ENCODE results near the gene CTBP2.
A peak's percentile ranks its signal among the peaks of the same experiment; 100 is the strongest.
"Not testable (repeated sequence)": the region's sequence is repeated elsewhere in the genome, so short reads cannot be mapped to it uniquely, and the experiment has no call there.

CTBP2 gene

DNA sequence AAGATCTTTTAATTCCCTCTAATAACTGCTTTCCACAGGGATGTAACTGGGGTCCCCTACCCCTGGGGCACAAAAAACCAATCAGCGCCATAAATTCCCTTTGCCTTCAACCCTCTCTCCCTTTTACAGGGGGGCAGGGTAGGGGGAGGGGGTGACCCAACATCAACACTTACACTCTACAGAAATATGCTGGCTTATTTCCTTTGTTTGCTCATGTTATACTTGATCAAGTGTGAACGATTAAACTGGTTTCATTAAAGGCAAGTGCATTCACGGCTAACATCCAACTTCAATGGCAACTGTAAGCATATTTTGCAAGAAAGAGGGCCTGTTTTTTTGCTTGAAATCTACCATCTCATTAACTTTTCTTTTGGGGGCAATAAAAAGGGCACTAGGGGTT, 2.9 kb downstream of the CTBP2 start:
- DNase-seq: peak; percentile 68

DNA sequence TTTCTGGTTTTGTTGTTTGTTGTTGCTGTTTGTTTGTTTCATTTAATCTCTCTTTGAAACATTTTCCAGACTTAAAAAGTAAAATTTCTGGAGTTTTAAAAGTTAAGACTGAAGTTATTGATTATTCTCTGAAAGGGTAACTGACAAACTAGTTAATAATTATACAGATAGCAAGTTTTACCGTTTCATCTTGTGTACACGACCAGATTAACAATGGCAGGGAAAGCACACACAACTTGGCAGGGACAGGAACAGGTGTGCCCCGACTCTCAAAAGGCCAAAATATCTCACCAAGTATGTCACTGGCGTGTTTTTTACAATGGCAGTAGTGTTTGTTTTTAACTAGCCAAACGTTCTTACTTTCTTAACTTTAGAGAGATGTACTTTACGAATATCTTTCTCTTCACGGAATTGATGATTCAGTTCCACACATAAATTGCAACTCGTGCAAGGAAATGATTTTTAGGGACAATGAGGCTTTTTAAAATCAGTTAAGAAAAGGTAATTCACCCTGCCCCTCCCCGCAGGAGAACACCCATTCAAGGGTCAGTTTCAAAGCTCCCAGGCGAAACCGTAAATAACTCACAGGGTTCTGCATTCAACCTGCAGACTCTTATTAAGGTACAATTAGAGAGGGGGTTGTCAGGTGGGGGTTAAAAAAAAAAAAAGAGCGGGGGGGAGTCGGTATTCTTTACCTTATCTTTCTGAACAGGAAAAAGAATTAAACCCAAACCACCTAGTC, 3.5 kb downstream of the CTBP2 start:
- DNase-seq: peak; percentile 28

DNA sequence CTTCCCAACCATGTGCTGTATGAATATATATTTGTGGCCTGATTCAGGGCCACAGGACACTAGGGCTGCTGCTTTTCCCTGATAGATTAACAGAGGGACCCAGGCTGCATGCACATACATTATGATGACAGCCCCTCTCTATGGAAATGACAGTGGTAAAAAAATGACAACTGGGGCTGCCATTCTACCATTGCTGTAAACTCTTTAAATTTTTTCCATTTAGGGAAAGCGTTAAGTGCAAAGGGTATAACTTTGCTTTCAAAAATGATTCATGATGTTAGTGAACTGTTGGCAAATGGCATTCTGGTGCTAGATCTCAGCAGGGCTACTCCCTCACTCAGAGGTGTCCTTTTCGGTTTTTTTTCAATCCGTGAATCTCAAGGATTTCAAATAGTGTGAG, 4.2 kb downstream of the CTBP2 start:
- no peak for DNase-seq

GRCh38 chr10:125155101-125155500, 5.3 kb downstream of the CTBP2 start:
- peak; percentile 76 for DNase-seq

GRCh38 chr10:125154529-125154928, 5.8 kb downstream of the CTBP2 start:
- DNase-seq: no peak

DNA sequence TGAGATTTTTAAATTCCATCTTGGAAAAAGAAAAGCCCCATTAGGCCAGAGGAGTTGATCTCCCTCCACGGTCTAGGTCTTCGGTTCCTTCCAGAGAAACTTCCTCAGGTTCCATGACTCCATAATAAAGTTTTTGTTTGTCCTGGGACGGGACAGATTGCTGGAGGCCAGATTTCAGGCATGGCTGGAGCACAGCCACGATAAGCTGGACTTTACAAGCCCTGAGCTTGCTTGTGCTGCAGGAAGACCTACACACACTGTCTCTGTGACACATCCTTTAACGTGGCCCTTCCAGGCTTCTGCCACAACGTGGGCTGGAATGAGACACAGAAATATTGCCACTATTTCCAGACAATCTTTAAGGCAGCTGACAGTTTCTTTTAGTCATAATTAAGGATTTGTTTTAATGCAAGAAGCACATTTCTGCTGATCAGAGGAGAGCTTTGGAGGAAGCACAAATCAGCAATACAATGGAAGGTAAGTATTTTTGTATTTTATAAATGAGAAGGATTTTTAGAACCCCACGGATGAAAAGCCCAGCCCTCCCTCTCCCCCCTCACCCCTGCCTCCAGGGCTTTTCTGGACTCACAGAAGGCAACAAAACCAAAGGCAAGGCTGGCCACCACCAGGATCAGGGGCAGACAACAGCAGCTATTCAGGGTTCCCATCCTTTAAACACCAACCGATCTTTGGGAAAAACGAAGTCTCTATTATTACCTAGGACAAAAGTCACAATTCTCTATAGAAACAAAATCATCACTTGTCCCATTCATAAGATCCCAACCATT, 6.5 kb downstream of the CTBP2 start:
- no peak for DNase-seq

GRCh38 chr10:125152450-125153368, 7.7 kb downstream of the CTBP2 start:
- DNase-seq: no peak

DNA sequence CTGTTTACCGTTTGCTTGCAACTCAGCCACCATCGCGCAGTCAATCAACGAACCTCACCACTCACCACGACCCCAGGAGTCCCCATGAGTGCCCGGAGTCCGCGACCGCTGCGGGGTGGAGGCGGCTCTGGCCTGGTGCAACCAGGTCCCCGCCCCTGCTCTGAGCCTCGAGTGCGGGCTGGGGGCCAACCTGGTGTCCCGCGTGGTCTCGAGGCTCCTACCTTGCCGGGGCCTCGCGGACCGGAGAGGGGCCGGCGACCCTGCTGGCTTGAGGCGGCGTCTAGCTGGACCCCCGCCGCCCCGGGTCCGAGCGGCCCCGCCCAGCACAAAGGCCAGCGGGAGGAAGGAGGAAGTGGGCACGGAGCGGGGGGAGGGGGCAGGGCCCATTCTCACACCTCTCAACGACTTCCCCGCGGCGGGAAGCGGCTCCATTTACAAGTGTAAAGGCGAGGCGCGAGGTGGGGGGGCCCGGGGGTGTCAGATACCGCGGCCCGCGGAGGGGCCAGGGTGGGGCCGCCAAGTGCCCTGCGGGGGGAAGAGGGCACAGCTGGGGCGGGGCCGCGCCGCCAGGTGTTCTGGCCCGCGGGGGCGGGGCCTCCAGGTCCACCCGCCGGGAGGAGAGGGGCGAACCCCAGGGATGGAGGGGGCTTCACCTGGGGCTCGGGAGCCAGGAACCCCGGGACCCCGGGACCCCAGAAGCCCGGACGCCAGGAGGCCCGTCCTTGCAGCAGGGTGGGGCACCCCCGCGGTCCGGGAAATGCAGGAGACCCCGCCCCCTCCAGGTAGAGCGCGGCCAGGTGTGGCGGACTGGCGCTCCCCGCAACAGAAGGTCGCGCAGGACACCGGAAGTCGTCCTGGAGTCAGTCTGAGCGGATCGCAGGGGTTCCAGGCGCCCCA, 8.6 kb downstream of the CTBP2 start:
- DNase-seq: no peak

GRCh38 chr10:125151170-125151552, 9.2 kb downstream of the CTBP2 start:
- no peak for DNase-seq

DNA sequence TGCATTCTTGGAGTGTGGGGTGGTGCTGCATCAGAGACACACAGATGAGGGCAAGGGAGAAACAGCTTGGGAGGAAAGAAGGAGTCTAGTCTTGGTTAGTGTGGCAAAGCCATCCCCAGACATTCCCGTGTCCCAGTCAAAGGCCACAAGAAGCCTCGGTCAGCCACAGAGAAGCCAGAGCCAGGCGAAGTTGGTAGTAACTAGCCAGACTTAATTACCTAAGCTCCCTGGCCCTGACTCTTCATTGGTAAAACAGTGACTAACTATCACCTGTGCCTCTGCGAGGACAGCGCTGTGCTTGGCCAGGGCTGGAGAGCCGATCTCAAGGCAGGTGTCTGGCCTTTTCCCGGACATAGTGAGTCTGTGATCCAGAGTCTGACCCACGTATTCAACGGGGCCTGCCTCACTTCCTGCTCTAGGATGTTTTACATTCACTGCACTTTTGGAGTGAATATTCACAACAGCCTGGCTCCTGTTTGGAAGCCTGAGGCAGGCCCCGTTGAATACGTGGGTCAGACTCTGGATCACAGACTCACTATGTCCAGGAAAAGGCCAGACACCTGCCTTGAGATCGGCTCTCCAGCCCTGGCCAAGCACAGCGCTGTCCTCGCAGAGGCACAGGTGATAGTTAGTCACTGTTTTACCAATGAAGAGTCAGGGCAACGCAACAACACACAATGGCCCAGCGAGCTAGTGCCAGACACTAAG, 9.8 kb downstream of the CTBP2 start:
- not testable (repeated sequence) for DNase-seq

DNA sequence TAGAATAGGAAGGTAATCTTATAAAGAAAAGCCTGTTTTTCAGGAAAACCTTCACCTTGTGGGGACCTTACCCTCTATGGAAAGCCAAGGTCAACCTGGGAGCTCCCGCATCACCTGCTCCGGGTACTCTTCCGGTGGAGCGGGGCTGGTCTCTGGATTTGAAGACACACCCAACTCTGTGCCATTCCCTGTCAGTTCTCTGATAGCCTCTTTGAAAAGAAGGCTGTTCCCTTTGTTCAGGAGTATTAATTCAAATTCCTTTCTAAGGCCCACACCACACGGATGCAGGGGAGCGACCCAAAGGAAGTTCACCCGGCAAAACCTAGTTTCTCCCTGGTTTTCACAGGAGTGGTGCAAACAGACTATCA, 10.7 kb downstream of the CTBP2 start:
- DNase-seq: no peak

GRCh38 chr10:125149036-125149679, 11.2 kb downstream of the CTBP2 start:
- no peak for DNase-seq

GRCh38 chr10:125148528-125148927, 11.8 kb downstream of the CTBP2 start:
- DNase-seq: no peak

- no peak for DNase-seq
Measured at GRCh38 chr10:125147971-125148439, 12.4 kb downstream of the CTBP2 start.

- no peak for DNase-seq
Measured at GRCh38 chr10:125146791-125147579, 13.4 kb downstream of the CTBP2 start.

DNA sequence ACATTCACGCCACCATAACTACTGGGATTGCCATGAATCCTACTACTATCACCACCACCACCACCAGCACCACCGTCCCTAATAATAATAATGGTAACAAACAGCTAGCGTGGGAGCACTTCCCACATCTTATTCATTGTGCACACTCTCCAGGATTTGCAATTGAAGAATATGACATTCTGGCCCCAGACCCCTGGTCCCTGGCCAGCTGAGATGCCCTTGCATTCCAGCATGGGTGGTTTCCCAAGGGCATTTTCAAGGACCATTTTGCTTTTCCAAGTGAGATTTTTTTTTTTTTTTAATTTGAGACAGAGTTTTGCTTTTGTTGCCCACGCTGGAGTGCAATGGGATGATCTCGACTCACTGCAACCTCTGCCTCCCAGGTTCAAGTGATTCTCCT, 14.7 kb downstream of the CTBP2 start:
- DNase-seq: no peak

DNA sequence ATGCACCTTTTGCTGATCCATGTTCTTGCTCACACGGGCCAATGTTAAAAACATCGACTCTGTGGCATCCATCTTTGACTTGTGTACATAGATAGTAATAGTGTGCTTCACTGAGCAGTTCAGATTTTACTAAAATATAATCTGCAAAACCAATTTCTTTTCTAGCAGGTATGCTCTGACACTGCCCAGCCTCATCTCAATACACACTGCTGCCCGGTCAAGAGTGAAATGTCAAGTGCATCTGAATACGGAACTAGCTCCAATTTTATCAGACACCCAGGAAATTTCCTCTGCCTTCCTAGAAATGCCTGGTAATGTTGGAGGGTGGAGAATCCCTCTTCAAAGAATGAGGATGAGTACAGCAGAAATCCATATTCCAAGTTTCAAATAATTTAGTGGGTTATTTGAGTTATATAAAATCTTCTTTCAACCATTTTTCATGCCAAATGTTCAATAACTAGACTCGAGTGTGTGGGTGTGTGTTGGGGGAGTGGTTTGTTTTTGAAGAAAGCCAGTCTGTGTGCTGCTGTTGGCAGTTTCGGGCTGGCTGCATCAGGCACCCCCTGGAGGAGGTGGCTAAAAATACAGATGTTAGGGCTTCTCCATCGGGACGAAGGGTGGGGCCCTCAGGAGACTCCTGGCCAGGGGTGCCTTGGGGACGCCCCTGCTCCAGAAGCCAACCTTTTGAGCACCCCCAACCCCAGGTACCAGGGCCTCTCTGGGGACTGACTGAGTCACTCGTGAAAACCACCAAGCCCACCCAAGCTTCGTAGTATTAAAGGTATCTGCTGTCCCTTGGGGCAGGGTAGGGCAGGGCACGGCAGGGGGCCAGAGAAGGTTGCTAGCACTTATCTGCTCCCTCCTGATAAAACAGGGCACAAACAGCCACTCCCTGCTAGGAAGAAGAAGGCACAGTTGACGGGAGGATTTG, 15.4 kb downstream of the CTBP2 start:
- DNase-seq: no peak

DNA sequence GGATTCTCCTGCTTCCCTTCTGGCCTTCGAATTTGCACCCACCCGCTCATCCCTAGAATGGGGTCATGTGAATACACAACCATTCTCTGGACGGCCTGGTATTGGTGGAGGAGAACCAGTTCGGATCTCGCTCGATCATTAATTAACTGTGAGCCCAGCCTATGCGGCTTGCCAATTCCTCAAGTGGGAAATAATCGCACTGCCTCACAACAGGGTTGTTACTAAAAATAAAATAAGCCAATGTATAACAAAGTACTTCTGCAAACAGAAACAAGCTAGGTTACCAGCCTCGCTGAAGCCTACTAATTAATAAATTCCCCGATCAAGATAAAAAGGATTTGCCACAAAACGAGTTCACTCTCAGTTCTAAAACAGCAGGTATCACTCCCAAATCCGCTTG, 16.2 kb downstream of the CTBP2 start:
- DNase-seq: no peak

DNA sequence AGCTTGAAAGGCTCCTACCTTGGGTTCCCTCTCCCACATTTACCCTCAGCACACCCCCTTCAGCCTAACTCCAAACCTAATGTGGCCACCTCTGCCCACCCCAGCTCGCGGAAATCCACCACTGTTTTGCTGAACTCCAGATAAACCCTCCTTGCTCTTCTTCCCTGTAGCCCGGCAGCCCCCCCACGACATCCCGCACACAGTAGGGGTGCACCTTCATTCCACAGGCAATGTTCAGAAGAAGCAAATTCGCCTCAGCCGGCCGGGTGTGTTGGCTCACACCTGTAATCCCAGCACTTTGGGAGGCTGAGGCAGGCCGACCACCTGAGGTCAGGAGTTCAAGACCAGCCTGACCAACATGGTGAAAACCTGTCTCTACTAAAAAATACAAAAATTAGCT, 17.4 kb downstream of the CTBP2 start:
- DNase-seq: no peak

Measured in eye (tissue), 1 donor.